H1 (cell line): ENCODE measurements around the gene EEF1AKMT2. TPM values are rescaled to one million over a fixed set of nuclear protein-coding genes. Genes with fewer than 3 reads are reported as not detected.

Source experiments
- CTCF ChIA-PET: fragments of 300-600 bp; sonication (Branson Sonifier 250); formaldehyde crosslinking; loops from one replicate; lab custom pipeline; 2021; ENCODE audit not compliant: partially characterized antibody; lab: Charles Lee
- POLR2A ChIA-PET: fragments of 300-600 bp; sonication (Branson Sonifier 250); formaldehyde crosslinking; loops from one replicate; lab custom pipeline; 2021; ENCODE audit warnings: inconsistent platforms; ENCODE audit not compliant: partially characterized antibody; lab: Charles Lee
- DNase-seq, 2 experiments: peaks; one replicate each; pipeline versions ENCODE4 v3.0.0 to v3.0.0-alpha.2; 2010 to 2022; ENCODE audit warnings: low spot score in 2 of 2, low read depth in 1 of 2, mixed read lengths in 1 of 2
- FAIRE-seq: peaks from 2 replicates; lab custom pipeline; 2011; peaks lifted over from hg19 to GRCh38; lab: Jason Lieb, UNC
- H2AFZ ChIP-seq: 2 replicates; pipeline ENCODE4 v1.8.1; 2012; ENCODE audit warnings: low read length, inconsistent platforms
- H2AK5ac ChIP-seq: 2 replicates; pipeline ENCODE4 v1.6.1; 2013; ENCODE audit warnings: low read depth, low read length
- H2BK120ac ChIP-seq: replicated peaks from 2 replicates; pipeline ENCODE3; 2013; ENCODE audit warnings: low read depth, low read length, inconsistent platforms
- H2BK12ac ChIP-seq: 2 replicates; pipeline ENCODE4 v1.6.1; 2013; ENCODE audit warnings: low read depth, low read length
- H2BK15ac ChIP-seq: 2 replicates; pipeline ENCODE4 v1.6.1; 2013; ENCODE audit warnings: low read length
- H2BK20ac ChIP-seq: 2 replicates; pipeline ENCODE4 v1.6.1; 2013; ENCODE audit warnings: low read length
- H2BK5ac ChIP-seq: 2 replicates; pipeline ENCODE4 v1.6.1; 2013; ENCODE audit warnings: low read depth, low read length
- H3K14ac ChIP-seq: 2 replicates; pipeline ENCODE4 v1.6.1; 2013; ENCODE audit warnings: inconsistent platforms; ENCODE audit not compliant: insufficient read length
- H3K18ac ChIP-seq: 2 replicates; pipeline ENCODE4 v1.6.1; 2013; ENCODE audit warnings: low read length; ENCODE audit errors: extremely low read depth
- H3K23ac ChIP-seq: 2 replicates; pipeline ENCODE4 v1.6.1; 2013; ENCODE audit warnings: inconsistent platforms; ENCODE audit not compliant: insufficient read length
- H3K23me2 ChIP-seq: 2 replicates; pipeline ENCODE4 v1.6.1; 2013; ENCODE audit warnings: low read depth, low read length
- H3K27ac ChIP-seq: 2 replicates; pipeline ENCODE4 v1.6.1; 2011; ENCODE audit warnings: low read depth, low read length, inconsistent platforms
- H3K27me3 ChIP-seq, 4 experiments: replicated peaks in 1 of 4; 1 replicate in 1 of 4; 2 replicates in 3 of 4; pipeline versions ENCODE4 v1.6.1 to v1.8.1; 2011 to 2013; ENCODE audit warnings: low read length in 3 of 4, mild to moderate bottlenecking in 3 of 4, inconsistent platforms in 2 of 4, mixed read lengths in 2 of 4, moderate library complexity in 1 of 4; ENCODE audit not compliant: control insufficient read depth in 3 of 4, insufficient read depth in 3 of 4; ENCODE audit errors: extremely low read depth in 1 of 4
- H3K36me3 ChIP-seq, 4 experiments: 2 replicates each; pipeline versions ENCODE4 v1.6.1 to v1.8.1; 2011 to 2013; ENCODE audit warnings: mild to moderate bottlenecking in 4 of 4, low read length in 3 of 4, moderate library complexity in 2 of 4, control low read depth in 1 of 4, inconsistent platforms in 1 of 4; ENCODE audit not compliant: insufficient read depth in 4 of 4, control insufficient read depth in 2 of 4
- H3K4ac ChIP-seq: replicated peaks from 2 replicates; pipeline ENCODE3; 2013; ENCODE audit warnings: low read length, low read depth, mixed read lengths, inconsistent platforms; ENCODE audit not compliant: insufficient read length
- H3K4me1 ChIP-seq, 4 experiments: replicated peaks in 1 of 4; 1 replicate in 1 of 4; 2 replicates in 3 of 4; pipeline versions ENCODE4 v1.6.1 to v1.8.1; 2011 to 2013; ENCODE audit warnings: low read length in 3 of 4, inconsistent platforms in 2 of 4, mixed read lengths in 1 of 4; ENCODE audit not compliant: insufficient read depth in 4 of 4, control insufficient read depth in 3 of 4
- H3K4me2 ChIP-seq, 2 experiments: 2 replicates each; pipeline versions ENCODE4 v1.6.1 to v1.8.1; 2011 to 2013; ENCODE audit warnings: low read depth in 2 of 2, low read length in 2 of 2, control low read depth in 1 of 2, inconsistent platforms in 1 of 2, mild to moderate bottlenecking in 1 of 2; ENCODE audit not compliant: insufficient read depth in 1 of 2
- H3K4me3 ChIP-seq, 4 experiments: fragments of 200-600, 300-600 bp in 1 of 4; sonication (generic), shearing (Covaris generic), sonication (Bioruptor Twin) in 1 of 4; 2 replicates each; pipeline versions ENCODE4 v1.5.1 to v1.8.1; 2011 to 2016; ENCODE audit warnings: low read length in 4 of 4, low read depth in 3 of 4, control low read depth in 2 of 4, inconsistent platforms in 2 of 4, mild to moderate bottlenecking in 2 of 4, mixed read lengths in 1 of 4, moderate library complexity in 1 of 4; ENCODE audit not compliant: insufficient read depth in 2 of 4; ENCODE audit errors: extremely low read depth in 1 of 4
- H3K56ac ChIP-seq: replicated peaks from 2 replicates; pipeline ENCODE3; 2013; ENCODE audit warnings: low read depth, mild to moderate bottlenecking, mixed read lengths, low read length, inconsistent platforms; ENCODE audit not compliant: insufficient read length
- H3K79me1 ChIP-seq: 2 replicates; pipeline ENCODE4 v1.6.1; 2013; ENCODE audit warnings: low read depth, low read length, control low read depth
- H3K79me2 ChIP-seq, 2 experiments: 2 replicates each; pipeline versions ENCODE4 v1.6.1 to v1.8.1; 2012 to 2013; ENCODE audit warnings: low read length in 2 of 2, mild to moderate bottlenecking in 2 of 2, inconsistent platforms in 1 of 2; ENCODE audit not compliant: insufficient read depth in 2 of 2, control insufficient read depth in 1 of 2
- H3K9ac ChIP-seq, 4 experiments: replicated peaks in 1 of 4; 1 replicate in 1 of 4; 2 replicates in 3 of 4; pipeline versions ENCODE4 v1.6.1 to v1.8.1; 2011 to 2013; ENCODE audit warnings: low read depth in 3 of 4, low read length in 3 of 4, control low read depth in 2 of 4, mild to moderate bottlenecking in 2 of 4, moderate library complexity in 2 of 4, inconsistent platforms in 1 of 4; ENCODE audit errors: extremely low read depth in 1 of 4
- H3K9me3 ChIP-seq, 2 experiments: 2 replicates each; pipeline versions ENCODE4 v1.6.1 to v1.8.1; 2012 to 2013; ENCODE audit warnings: mild to moderate bottlenecking in 2 of 2, moderate library complexity in 2 of 2, control low read depth in 1 of 2, inconsistent platforms in 1 of 2, low read depth in 1 of 2, low read length in 1 of 2, mixed read lengths in 1 of 2; ENCODE audit not compliant: insufficient read depth in 2 of 2
- H4K20me1 ChIP-seq, 2 experiments: replicated peaks in 1 of 2; 2 replicates each; pipeline versions ENCODE3 to v1.8.1; 2011 to 2013; ENCODE audit warnings: inconsistent platforms in 2 of 2, low read length in 2 of 2, mild to moderate bottlenecking in 1 of 2; ENCODE audit not compliant: insufficient read depth in 2 of 2, control insufficient read depth in 1 of 2
- H4K5ac ChIP-seq: 2 replicates; pipeline ENCODE4 v1.6.1; 2013; ENCODE audit warnings: low read length, low read depth, mixed read lengths, inconsistent platforms; ENCODE audit not compliant: insufficient read length
- H4K8ac ChIP-seq: 2 replicates; pipeline ENCODE4 v1.8.0; 2013; ENCODE audit warnings: mild to moderate bottlenecking, moderate library complexity, low read length, inconsistent platforms; ENCODE audit not compliant: insufficient read depth; ENCODE audit errors: extremely low read depth
- H4K91ac ChIP-seq: replicated peaks from 2 replicates; pipeline ENCODE3; 2013; ENCODE audit warnings: low read length, mixed read lengths, inconsistent platforms; ENCODE audit not compliant: insufficient read length
- POLR2A ChIP-seq, 2 experiments: IDR thresholded peaks; 1 replicate in 1 of 2; 2 replicates in 1 of 2; pipeline ENCODE4 v1.6.1; 2011; ENCODE audit warnings: low read depth in 2 of 2, low read length in 2 of 2, mild to moderate bottlenecking in 2 of 2; ENCODE audit errors: control extremely low read depth in 1 of 2
- RXRA ChIP-seq: IDR thresholded peaks from 2 replicates; pipeline ENCODE4 v1.6.1; 2011; ENCODE audit warnings: low read depth, mild to moderate bottlenecking, low read length, moderate library complexity; ENCODE audit not compliant: insufficient read depth
- WGBS, 2 experiments: shearing (Covaris generic) in 1 of 2; methylation state at CpG; one replicate each; pipeline versions ENCODE4 v1.1.6 to v1.1.7; 2013 to 2015; ENCODE audit warnings: low lambda C conversion rate in 2 of 2, mixed read lengths in 2 of 2, inconsistent platforms in 1 of 2, low coverage in 1 of 2, missing lambda C conversion rate in 1 of 2; ENCODE audit not compliant: insufficient replicate concordance in 2 of 2, insufficient coverage in 1 of 2, insufficient read length in 1 of 2; ENCODE audit errors: extremely low coverage in 1 of 2, missing lambda C conversion rate in 1 of 2; 5-methylcytosine and 5-hydroxymethylcytosine counted together
- polyA plus RNA-seq, 7 experiments: library from polyadenylated mRNA; depleted of rRNA in 3 of 7; stranded (reverse) in 5 of 7; unstranded in 2 of 7; fragments of >200 nt in 5 of 7; fragments of 200-250 nt in 2 of 7; gene quantifications; 1 replicate in 5 of 7; 2 replicates in 1 of 7; 4 replicates in 1 of 7; pipeline versions ENCODE4 v1.2.1 to v1.2.3, GENCODE V29; 2011 to 2013; ENCODE audit warnings: missing spikeins in 2 of 7, mixed read lengths in 2 of 7
- total RNA-seq: library from RNA; stranded (reverse); fragmentation: NEBNext Ultra II Directional; extraction: Animal tissue kit (Norgen Biotek cat#: 25700); gene quantifications from 2 replicates; pipeline ENCODE4 v1.2.1, GENCODE V29; 2021

The EEF1AKMT2 gene
- total and polyA plus RNA-seq, 2 of the 8 experiments (the other 6 are each of a cell fraction or from before 2014, with no cell fraction given): 9.8 to 26.8 TPM

DNA sequence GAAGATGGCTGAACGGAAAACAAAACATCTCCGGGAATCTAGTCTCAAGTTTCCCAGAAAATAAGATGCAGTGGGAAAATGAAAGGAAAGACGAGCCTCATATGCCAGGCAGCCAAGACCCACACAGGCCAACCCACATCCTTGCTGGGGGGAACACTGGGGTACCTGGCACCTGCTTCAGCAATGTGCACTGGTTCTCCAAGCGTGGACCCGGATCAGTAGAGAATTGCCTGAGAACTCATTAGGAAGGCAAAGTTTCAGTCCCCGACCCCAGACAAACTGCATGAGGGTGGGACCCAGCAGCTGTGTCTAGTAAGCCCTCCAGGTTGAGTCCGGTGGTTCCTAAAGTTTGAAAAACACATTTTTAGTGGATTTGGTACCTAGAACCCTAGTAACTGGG, 65.9 kb downstream of the EEF1AKMT2 start:
- Histone ChIP-seq H3K18ac (no peak overlapping the region), H4K91ac (no peak overlapping the region), H2BK15ac (no peak overlapping the region), H2BK5ac (no peak overlapping the region), H3K9ac (no peak overlapping the region), H4K20me1 (peaks cover 0 to 16% of the 10 kb centered on the region in 2 experiments), H3K27me3 (no peaks in the 10 kb centered on the region), H4K8ac (no peak overlapping the region; the same call in 1 of the 2 replicates), H3K4me3 (no peak overlapping the region), H3K79me2 (no peaks in the 10 kb centered on the region), H2BK120ac (no peak overlapping the region), H3K27ac (no peak overlapping the region), H3K14ac (no peak overlapping the region), H3K4me1 (peaks cover 0 to 4% (median under 1%) of the 10 kb centered on the region in 4 experiments; a peak in 4 of 7 replicates), H2AFZ (no peak overlapping the region), H2BK20ac (no peak overlapping the region), H3K79me1 (peaks cover 5% of the 10 kb centered on the region), H3K23ac (no peak overlapping the region), H3K4ac (no peak overlapping the region), H4K5ac (no peak overlapping the region), H3K36me3 (no peaks in the 10 kb centered on the region), H3K4me2 (no peak overlapping the region), H2AK5ac (no peak overlapping the region), H3K9me3 (no peaks in the 10 kb centered on the region), H3K56ac (no peak overlapping the region), H2BK12ac (no peak overlapping the region), H3K23me2 (no peaks in the 10 kb centered on the region)
- ChIA-PET POLR2A (no interaction called here), CTCF (interaction anchor here (0.9 to 10.3 kb wide), 4 partner anchors 15 to 88 kb away, joined by 3 to 86 read pairs (median 6); no protein-coding TSS in a partner anchor)
- FAIRE-seq (no peak), DNase-seq (no peak)
- WGBS, 2 experiments: 89% methylated on average over 7 of the region's 7 CpGs; no CpG with 5 or more reads in 1 of the 2 experiments
- no peak for TF ChIP-seq POLR2A (IDR thresholded peaks at IDR 0.05; ENCODE audit: control extremely low read depth in 1 of 2, low read depth in 2 of 2, low read length in 2 of 2)
- TF ChIP-seq RXRA: no peak
